HK-2 (cell line): Measurements from ENCODE around the gene TSACC.
"Not testable (repeated sequence)": the region's sequence is repeated elsewhere in the genome, so short reads cannot be mapped to it uniquely, and the experiment has no call there.

Experiments
- DNase-seq: peaks from one replicate; pipeline ENCODE4 v3.0.0-alpha.2; 2018; ENCODE audit not compliant: unreplicated experiment

TSACC gene

GRCh38 chr1:156346636-156347035, 8.3 kb downstream of the TSACC start:
- no peak for DNase-seq

- DNase-seq = no peak
These were observed 9.0 kb downstream of the TSACC start for GRCh38 chr1:156347331-156347730.

DNA sequence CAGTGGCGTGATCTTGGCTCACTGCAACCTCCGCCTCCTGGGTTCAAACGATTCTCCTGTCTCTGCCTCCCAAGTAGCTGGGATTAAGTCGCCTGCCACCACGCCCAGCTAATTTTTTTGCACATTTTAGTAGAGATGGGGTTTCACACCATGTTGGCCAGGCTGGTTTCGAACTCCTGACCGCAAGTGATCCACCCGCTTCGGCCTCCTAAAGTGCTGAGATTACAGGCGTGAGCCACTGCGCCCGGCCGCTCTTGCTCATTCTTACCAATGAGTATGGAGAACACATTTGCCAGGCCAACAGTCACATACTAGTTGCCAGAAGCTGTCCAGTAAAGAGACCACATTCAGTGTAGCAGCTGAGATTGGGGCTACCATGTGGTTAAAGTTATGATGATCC, 14.2 kb downstream of the TSACC start:
- DNase-seq = not testable (repeated sequence)

- no peak for DNase-seq
These were observed 18.0 kb downstream of the TSACC start for GRCh38 chr1:156356262-156356874.

DNA sequence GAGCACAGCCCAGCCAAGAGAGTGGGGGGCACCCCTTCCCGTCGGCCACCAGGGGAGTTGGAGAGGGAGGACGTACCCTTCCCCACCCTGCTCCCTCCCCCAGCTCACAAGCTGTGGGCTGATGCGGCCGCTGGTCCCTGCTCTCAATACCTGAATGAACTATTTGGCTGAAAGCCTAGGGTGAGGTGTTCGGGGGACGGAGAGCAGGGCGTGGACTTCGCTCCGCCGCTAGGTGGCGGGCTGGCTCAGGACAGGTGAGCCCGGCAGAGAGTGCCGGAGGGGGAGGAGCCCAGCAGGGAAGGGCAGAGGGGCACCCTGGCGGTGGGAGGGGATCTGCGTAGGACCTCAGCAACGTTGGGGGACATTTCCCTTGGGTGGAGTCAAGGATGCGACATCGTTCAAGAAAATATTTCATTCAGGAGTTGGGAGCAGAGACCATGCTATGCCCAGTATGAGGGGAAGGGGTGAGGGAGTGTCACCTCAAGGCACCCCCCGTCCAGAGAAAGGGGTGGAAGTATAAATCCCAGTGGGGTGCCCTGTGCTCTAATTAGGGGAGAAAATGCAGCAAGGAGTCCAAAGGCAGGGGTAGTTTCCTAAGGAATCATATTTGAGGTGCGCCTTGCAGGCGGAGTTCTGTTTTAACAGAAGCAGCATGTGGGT, 18.7 kb downstream of the TSACC start:
- peak; percentile 63 for DNase-seq

- DNase-seq = no peak
These were observed 19.7 kb downstream of the TSACC start for GRCh38 chr1:156357977-156358376.

GRCh38 chr1:156358641-156359040, 20.3 kb downstream of the TSACC start:
- no peak for DNase-seq

GRCh38 chr1:156359249-156359648, 20.9 kb downstream of the TSACC start:
- no peak for DNase-seq

DNA sequence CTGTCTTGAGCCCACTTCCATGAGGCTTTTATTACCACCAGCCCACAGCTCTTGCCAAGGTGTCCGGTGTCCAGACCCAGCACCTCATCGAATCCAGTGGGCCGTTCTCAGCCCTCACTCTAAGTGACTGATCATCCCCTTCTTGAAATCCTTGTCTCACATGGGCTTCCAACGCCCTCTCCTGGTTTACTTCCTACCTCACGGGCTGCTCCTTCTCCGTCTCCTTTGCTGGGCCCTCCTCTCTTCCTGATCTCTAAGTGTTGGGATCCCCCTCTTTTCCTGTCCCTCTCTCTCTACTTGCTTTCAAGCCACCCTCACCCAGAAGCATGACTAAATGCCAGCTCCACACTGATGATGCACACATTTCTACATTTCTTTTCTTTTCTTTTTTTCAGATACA, 21.6 kb downstream of the TSACC start:
- no peak for DNase-seq

- no peak for DNase-seq
These were observed 22.2 kb downstream of the TSACC start for GRCh38 chr1:156360534-156360933.

DNA sequence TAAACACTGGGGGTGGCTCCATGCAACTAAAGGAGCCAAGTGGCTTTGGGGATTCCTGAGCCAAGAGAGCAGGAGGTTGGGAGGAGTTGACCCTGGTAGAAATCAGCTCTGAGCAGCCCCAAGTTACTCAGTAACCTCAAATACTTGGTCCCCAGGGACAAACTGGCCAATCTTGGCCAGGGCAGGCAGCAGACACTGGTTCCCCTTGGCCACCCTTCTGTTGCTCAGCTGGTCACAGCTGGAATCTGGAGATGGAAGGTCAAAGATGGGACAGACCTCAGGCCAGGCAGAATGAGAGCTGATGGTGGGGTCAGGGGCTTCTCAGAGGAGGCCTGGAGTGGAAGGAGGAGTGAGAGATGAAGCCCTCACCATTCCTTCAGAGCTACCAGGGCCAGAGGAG, 27.4 kb downstream of the TSACC start:
- DNase-seq = no peak

GRCh38 chr1:156366378-156367166, 28.2 kb downstream of the TSACC start:
- no peak for DNase-seq

GRCh38 chr1:156367383-156368156, 29.2 kb downstream of the TSACC start:
- no peak for DNase-seq

- DNase-seq = no peak
These were observed 29.9 kb downstream of the TSACC start for GRCh38 chr1:156368157-156368658.

- DNase-seq = no peak
These were observed 30.8 kb downstream of the TSACC start, which contains the start of gene RHBG for GRCh38 chr1:156368889-156369684. Gene RHBG, plus strand, starts transcription at chr1:156369211. Its CDS starts 39 bp downstream, at chr1:156369250.

- DNase-seq = not testable (repeated sequence)
These were observed 31.5 kb downstream of the TSACC start for GRCh38 chr1:156369685-156370286.

DNA sequence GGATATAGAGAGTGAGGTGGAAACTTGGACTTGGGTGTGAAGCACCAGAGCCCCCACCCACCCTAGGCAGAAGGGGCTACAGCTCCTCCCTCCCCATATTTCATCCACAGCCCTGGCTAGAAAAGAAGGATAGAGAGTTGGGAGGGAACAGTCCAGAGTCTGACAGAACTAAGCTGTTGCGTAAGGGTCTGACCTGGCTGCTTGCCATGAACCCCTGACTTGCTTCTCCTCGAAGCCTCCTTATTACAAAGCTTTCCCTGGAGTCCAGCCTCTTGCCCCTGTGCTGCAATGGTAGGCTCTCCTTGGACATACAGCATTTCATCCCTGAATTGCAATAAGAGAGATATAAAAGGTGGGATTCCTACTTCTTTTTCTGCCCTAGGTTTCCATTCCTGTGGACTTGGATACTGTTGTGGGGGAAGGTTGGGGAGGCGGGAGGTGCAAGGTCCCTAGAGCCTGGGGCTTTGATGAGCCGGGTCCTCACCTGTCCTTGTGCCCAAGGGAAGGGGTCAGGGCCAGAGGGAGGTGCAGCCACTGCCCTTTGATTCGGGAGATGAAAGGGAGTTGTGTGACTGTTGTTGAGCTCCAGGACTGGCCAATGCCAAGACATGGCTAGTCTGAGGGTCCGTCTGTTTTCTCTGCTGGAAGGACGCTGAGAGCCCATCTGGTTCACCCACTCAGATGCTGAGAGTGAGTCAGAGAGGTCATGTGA, 33.4 kb downstream of the TSACC start:
- no peak for DNase-seq

GRCh38 chr1:156372265-156372586, 33.9 kb downstream of the TSACC start:
- no peak for DNase-seq

DNA sequence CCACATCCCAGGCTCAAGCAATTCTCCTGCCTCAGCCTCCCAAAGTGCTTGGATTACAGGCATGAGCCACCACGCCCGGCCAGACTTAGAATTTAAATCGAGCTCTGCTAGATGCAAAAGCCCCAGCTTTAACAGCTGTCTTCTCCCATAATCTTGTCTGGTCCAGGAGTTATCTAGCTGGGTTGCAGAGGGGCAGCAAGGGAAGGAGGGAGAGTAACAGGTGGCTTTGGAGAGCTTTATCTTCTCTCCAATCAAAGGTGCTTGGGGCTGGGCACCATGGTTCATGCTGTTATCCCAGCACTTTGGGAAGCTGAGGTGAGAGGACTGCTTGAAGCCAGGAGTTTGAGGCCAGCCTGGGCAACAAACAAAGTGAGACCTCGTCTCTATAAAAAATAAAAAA, 34.5 kb downstream of the TSACC start:
- DNase-seq = no peak

DNA sequence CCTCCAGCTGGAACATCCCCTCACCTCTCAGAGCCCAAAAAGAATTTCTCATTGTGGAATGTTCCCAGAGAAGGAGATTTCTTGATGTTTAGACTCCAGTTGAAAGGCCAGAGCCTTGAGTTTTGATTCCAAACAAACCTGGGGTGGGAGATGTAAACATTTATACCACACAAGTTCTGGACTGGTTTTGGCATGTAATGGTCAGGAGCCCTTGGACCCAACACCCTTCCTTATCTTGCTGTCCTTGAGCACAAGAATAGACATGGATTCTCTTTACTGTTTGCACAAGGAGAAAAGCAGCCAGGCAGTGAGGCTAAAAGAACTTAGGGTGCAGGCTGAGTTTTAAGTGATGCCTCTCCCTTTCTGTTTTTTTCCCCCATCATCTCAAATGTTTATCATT, 35.2 kb downstream of the TSACC start:
- DNase-seq = no peak
